Measurements from ENCODE around the gene SLC35F3.

SLC35F3 gene

DNA sequence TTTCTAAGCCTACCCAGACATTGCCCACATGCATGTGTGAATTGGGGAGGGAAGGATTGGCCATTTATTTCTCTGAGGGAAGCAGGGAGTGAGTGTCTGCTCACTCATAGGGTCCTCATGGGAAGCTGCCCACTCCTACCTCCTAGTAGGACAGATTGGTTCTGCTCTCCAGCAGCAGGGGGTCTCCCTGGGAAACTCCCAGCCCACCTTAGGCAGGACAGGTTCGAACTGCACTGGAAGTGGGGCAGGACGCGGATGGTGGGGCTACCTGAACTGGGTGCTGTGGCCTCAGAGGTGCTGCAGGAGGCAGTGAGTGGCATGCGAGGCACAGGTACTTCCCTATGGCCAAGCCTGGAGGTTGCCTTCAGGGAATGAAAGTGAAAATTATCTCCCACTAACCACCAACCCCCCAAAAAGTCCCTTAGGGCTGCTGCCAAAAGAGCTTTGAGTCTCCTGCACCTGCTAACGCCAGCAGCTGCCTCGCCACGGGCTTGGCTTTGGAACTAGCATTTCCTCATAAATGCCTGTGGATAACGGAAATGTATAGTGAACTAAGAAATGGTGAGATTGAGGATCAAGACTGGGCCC, 311.7 kb downstream of the SLC35F3 start:
- DNase-seq (ENCODE audit: low read depth in 1 of 2, low spot score in 1 of 2) = no peak

DNA sequence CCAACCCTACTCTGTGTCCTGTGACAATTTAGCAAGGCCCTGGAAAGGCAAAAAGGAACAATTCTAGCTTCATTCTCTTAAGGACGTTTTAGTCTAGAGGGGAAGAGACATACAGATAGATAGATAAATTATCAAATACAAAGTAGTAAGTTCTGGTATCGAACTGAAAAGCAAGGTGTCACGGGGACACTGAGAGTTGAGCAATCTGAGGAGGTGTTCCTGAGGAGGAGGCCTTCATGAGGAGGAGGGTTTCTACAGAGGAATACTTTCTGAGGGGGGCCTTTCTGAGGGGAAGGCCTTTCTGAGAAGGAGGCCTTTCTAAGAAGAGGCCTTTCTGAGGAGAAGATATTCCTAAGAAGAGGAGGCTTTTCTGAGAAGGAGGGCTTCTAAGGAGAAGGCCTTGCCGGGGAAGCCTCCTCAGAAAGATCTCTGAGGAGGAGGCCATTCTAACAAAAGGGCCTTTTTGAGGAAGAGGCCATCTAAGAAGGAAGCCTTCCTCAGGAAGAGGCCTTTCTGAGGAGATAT, 312.9 kb downstream of the SLC35F3 start:
- no peak for DNase-seq (ENCODE audit: low read depth in 1 of 2, low spot score in 1 of 2)

DNA sequence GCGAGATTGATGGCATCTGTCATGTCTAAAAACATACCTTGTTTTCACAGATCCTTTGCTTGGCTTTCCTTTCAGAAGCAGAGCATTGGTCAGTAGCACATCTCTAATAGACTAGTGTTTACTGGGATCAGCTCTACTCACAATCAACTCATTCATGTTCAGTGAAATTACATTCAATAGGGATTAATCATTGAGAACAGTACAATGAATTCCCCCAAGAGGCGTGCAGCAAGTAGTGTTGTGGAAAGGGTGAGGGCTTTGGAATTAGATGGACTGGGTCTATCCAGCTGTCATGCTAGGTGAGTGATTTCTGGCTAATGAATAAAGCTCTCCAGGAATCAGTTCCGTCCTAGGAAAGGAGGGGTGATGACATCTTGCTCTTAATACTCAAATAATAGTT, 313.6 kb downstream of the SLC35F3 start:
- DNase-seq (ENCODE audit: low read depth in 1 of 2, low spot score in 1 of 2) = no peak

DNA sequence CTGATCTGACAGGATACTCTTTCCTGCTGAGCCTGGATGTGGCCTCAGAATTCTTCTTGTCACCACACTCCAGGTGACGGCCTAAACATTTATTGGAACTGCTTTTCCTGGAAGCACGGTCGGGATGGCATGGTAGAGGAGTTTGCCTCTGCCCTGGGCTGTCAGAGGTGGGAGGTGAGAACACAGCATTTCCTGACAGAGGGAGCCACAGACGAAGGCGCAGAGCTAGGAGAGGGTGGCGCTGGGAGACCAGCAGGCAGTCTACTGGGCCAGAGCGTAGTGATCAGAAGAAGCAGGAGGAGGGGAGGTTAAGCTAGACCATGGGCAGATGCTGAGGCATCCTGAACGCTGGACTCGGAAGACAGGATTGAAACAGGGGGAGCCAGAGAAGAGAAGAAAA, 315.2 kb downstream of the SLC35F3 start:
- DNase-seq (ENCODE audit: low read depth in 1 of 2, low spot score in 1 of 2) = no peak

DNA sequence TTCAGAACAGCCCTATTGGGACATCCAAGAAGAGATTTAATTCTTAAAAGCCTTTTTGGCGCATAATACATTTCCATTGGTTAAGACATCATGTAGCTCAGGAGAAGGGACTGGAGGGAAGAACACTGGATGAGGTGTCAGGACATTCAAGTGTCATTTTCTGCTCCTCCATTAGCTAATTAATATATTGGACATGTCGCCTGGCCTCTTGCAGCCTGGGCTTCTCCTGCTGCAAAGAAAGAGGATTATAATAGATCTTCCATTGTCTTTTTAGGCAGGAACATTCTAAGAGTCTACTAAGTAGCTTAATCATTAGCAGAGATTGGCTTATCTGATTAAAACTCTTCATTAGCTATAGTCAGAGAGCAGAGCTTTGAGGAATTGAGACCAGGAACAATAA, 317.1 kb downstream of the SLC35F3 start:
- no peak for DNase-seq (ENCODE audit: low read depth in 1 of 2, low spot score in 1 of 2)

DNA sequence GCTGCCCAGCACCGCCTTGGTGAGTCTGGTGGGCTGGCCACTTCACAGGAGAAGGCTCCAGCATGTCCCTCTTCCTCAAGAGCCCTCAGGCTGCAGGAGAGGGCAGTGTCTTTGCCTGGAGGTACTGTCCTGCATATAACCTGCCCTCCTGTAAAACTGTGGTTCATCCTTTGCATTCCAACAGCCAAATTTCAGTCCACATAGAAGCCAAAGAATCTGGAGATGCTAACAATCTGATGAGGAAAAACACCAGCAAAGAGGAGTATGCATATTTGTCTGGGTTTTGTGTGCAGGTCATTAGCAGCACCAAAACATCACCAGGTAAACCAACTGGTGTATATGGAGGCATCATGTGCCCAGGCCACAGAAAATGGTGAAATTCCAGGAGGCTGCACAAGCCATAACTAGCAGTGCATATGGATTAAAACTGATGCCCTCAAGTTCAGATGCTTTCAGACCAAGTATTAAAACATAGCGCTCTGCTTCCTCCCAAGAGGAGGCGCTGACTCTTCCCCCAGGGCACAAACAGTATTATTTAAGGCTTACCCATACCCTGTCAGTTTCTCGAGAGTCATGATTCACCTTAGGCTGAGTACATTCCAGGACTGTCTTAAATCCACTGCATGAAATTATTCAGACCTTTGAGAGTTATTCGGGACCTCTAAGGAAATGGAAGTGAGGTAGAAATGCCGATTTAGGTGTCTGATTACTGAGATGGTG, 318.2 kb downstream of the SLC35F3 start:
- DNase-seq (ENCODE audit: low read depth in 1 of 2, low spot score in 1 of 2) = no peak

DNA sequence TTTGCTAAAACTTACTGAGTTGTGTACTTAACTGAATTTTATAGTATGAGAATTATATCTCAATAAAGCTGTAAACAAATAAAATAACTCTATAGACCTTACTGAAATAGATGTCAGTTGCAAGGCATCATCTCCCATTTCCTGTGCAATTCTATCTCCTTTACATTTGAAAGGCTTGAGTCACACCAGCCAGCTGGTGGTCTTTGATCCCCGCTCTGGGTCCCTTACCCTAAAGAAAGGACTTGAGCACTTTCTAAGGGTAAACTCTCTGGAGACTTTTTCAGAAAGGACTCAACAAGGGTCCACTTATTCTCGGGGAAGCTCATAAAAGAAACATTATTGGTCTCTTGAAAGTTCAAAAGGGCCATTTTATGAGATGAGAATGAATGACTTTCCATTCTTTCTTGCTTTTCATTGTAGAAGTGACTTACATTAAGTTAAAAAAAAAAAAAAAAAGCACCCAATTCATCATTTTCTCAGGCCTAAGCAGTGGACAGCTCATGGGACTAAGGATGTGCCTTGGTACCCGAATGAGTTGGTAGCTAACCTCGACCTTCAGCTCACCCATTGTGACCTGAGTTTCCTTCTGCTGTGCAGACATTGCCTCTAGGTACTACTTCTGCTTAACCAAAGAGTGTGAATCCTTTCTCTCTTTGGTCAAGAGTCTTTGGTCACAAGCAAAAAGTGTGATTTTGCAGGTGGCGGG, 321.8 kb downstream of the SLC35F3 start:
- no peak for DNase-seq (ENCODE audit: low read depth in 1 of 2, low spot score in 1 of 2)

DNA sequence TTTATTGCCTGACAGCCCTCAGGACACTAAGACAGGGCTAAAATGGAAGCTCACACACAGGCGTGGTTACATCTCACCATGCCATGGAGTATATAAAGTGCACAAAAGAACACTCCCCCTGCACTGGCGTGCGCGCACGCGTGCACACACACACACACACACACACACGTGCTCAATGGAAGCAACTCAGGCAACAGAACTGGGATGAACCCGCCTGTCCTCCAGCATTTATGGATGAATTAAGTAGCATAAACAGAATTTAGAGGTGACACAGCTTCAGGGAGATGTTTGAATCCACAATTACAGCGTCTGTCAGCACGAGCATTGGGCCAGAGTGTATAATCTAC, 322.3 kb downstream of the SLC35F3 start:
- DNase-seq (ENCODE audit: low read depth in 1 of 2, low spot score in 1 of 2) = no peak

DNA sequence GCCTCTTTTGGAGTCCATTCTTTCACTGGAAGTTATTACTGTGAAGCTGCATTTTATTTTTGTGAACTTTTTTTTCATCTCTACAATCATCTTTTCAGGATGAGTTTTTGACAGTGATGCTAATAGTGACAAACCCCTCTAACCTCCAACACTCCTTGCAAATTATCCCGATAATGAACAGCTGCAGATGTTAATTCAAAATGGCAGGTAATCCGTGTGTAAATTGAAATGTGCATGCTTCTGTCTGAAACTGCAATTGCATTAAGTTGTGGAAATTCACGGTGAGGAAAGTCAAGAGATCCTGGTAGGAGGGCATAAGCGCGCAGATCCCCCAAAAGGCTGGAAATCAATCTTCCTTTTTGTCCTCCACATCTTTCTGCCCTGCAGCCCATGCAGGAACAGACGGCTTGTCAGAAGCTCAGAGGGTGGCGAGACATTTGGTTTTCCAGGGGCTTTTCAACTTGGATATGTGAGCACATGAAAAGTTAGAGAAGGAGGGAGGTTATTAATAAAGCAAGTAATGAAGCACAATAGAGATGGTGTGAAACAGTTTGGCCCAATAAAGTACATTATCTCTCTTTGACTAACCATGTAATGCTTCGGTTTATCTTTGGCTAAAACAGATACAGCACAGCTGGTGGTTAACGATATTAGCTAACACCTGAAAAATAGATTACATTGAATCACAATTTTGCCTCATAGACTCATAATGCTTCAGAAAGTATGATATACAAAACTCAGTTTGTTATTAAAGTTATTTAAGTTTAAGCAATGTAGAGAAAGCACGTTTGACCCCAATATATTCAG, 325.3 kb downstream of the SLC35F3 start:
- no peak for DNase-seq (ENCODE audit: low read depth in 1 of 2, low spot score in 1 of 2)

DNA sequence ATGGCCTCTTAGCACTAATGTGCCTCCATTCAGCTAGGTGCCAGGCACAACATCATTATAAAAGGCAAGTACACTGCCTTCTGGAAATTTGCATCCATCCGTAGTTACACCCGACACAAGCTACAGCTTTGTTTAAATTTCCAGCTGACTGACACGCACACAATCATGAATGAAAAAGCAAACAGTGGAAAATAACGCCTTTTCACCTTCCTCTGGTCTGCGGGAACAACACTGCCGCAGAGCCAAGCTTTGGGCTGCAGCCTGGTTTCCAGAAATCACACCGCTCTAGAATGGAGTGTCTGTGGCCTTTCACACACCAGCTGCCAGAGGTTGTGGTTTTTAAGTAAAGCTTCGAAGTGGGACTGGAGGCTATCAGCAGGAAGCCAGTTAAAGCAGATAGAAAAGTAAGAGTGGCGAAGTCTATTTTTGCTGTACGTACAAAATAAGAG, 326.0 kb downstream of the SLC35F3 start:
- DNase-seq (ENCODE audit: low read depth in 1 of 2, low spot score in 1 of 2) = no peak

DNA sequence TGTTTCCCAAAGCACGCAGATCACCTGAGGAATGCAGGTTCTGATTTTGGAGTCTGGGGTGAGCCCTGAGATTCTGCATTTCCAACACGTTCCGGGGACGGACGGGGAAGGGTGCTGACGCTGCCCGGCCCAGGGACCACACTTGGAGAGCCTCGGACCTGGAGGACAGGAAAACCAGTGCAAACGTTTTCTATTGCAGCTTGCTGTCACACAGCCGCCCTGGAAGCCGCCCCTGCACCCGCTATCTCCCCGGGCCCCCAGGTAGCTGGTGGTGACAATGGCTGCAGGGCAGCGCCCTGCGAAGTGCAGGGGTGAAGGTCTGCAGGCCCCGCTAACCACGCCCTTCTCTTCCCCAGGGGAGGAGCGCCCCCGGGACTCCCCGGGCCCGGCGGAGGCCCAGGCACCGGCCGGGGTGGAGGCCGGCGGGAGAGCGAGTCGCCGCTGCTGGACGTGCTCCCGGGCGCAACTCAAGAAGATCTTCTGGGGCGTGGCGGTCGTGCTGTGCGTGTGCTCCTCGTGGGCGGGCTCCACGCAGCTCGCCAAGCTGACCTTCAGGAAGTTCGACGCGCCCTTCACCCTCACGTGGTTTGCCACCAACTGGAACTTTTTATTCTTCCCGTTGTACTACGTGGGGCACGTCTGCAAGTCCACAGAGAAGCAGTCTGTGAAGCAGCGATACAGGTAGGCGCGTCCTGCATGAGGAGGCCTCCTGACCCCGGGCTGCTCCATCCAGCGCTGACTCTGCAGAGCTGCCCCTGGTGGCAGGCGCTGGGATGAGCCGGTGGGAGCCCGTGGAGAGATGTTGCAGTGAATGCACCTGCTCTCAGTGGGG, 326.8 kb downstream of the SLC35F3 start:
- no peak for DNase-seq (ENCODE audit: low read depth in 1 of 2, low spot score in 1 of 2)

DNA sequence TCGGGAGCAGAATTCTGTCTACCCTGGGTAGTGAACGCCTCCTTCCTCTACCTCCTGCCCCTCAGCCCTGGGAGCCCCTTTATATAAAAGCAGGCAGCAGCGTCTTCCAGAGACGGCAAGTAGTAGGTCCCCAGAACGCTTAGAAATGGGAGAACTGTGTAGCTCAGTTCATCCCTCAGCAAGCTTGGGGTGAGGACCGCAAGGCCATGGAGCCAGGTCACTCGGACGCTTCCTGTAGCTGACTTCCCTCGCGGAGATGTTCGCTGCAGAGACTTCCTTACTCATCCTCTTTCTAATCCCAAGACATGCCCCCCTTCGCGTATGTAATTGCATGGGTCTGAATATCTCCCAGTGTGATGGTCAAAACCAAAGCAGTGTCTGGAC, 327.4 kb downstream of the SLC35F3 start:
- DNase-seq (ENCODE audit: low read depth in 1 of 2, low spot score in 1 of 2) = no peak

DNA sequence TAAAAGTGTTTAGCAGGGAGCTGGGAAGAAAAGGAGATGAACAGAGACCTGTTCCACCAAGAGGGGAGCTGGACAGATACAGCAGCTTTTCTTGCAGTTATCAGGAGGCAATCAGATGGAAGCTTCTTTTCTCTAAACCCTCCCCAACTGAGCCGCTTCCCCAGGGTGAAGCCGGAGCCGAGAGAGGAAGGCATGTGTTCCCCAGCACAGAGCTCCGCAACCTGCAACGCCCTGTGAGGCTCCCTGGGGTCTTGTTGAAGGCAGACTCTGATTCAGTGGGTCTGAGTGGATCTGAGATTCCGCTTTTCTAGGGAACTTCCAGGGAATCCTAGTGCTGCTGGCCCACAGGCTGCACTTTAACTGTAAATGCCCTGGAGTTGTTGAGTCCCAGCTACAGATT, 329.7 kb downstream of the SLC35F3 start:
- no peak for DNase-seq (ENCODE audit: low read depth in 1 of 2, low spot score in 1 of 2)

DNA sequence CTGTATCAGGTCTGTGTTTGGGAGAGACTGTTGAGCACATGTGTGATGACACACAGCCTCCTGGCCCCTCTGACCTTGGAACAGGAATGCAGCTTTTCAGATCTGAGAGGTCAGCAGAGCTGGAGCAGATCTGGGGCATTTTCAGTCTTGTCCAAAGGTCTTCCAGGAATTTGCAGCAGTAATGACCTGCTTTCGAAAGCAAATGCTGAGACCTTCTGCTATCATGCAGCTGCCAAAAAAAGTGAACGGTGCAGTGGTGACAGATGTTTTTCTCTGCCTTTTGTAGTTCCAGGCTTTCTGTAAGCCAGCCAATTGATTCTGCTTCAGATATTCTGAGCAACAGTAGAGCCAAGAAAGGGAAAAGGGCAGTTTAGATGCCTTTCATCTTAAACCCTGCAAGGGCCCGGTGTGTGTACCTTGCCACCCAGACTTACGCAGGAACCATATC, 331.0 kb downstream of the SLC35F3 start:
- DNase-seq (ENCODE audit: low read depth in 1 of 2, low spot score in 1 of 2) = no peak

DNA sequence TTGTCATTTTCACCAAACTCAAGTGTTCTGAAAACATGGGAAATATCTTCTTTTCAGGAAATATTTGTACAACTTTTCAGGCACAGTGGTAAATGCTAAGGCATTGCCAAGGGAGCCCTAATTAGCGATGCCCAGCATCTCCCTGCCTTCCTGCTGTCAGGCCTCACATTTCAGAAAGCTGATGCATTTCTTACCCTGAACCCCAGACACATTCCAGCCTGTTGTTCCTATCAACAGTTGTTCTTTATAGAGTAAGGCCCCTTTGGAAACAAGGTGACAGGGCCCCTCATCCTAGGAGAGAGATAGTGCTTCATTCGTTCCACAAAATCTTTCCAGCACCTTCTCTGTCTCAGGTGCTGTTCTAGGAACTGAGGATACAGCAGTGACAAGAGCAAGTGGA, 332.9 kb downstream of the SLC35F3 start:
- no peak for DNase-seq (ENCODE audit: low read depth in 1 of 2, low spot score in 1 of 2)

DNA sequence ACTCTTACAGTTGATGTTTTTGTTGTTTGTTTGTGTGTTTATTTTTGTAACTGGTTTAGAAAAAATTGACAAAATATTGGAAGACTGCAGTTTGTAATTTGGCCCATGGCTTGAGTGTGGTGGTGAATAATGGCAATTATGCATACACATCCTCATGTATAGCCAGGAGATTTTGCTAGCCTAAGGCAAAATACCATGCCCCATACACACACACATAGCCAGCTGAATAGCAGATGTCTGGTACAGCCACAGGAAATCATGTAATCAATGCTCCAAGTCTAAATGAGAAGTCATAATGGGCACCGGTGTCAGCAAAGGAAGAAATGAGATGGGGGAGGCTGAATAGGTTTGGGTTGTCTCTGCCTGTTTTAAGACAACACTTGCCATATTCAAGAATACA, 333.6 kb downstream of the SLC35F3 start:
- no peak for DNase-seq (ENCODE audit: low read depth in 1 of 2, low spot score in 1 of 2)

DNA sequence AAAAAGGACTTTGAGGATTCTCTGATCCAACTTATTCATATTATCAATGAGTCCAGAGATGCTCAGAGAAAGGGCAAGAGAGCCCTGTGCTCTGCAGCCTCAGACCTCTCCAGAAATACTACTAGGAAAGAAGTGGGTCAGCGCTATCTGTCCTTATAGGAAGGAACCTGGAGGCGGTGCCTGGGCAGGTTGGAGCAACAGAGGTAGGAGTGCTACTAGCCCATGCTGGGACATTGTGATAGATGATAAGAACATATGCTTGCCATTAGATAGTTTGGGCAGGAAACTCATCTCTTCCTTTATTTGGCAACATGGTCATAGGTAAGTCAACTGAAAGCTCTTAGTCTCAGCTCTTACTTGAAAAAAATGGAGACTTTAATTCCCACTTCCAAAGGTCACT, 335.0 kb downstream of the SLC35F3 start:
- no peak for DNase-seq (ENCODE audit: low read depth in 1 of 2, low spot score in 1 of 2)

DNA sequence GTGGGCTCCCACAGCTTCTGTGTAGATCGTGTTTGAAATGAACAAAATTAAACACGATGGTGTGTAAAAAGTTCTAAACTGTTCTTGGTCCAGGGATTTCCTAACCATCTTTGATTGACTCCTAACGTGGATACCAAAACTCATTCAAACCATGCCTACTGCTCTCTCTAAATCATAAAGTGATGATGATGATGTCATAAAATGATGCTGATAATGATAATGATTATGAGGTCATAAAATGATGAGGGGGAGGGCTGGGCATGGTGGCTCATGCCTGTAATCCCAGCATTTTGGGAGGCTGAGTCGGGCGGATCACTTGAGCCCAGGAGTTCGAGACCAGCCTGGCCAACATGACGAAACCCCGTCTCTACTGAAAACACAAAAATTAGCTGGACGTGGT, 335.5 kb downstream of the SLC35F3 start:
- no peak for DNase-seq (ENCODE audit: low read depth in 1 of 2, low spot score in 1 of 2)

DNA sequence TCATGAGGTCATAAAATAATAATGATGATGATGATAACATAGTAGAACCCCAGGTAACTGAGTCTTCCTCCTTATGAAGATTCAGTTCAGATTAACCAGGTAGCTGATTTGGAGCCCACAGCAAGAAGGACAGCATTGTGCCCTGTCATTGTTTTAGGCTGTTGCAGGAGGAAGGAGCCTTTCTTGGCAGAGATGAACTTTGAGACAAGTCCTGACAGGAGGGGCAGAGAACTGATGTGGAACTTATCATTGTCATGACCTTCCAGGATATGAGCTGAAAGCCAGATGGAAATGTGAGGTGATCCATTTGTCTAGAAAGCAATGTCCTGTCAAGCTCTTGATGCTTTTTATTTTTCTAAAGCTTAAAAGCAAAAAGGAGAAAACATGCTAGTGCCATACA, 336.2 kb downstream of the SLC35F3 start:
- no peak for DNase-seq (ENCODE audit: low read depth in 1 of 2, low spot score in 1 of 2)

DNA sequence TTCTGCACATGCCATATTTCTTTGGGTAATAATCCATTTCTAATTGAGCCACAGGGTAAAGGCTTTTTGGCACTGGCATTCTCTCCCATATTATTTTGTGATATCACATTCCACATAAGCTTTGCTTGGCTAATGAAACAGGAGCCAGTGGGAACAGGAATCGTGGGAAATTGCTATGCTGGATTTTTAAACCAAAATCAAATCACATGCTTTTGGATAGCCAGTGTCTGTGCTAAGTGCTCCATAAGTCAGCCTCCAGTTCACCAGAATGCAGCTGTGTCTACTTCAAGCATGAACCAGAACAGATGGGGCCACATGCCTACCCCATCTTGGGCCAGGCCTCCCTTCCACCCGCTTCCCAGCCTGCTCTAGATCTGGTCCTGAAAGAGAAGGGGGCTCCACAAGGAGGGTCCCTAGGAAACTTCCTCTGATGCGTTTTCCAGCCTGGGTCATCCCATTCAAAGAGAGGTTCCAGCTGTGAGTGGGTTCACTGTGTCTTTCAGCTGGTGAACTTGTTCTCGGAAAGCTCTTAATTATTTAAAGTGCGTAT, 337.5 kb downstream of the SLC35F3 start:
- no peak for DNase-seq (ENCODE audit: low read depth in 1 of 2, low spot score in 1 of 2)

Measured in activated T-helper 1 cell treated with anti-CD3 and anti-CD28 coated beads, Interleukin-2, amount 50 U/mL, for 16 hours (primary cell).